Suprapubic skin (tissue), 4 donors: Measurements from ENCODE around the gene DDN. TPM values are rescaled to one million over a fixed set of nuclear protein-coding genes. Genes with fewer than 3 reads are reported as not detected.

ENCODE experiments used
- DNase-seq, 2 donors: peaks; one replicate each; pipeline ENCODE4 v3.0.0-alpha.2; 2019; ENCODE audit warnings: low spot score in 2 of 2
- H3K27ac ChIP-seq: fragments of 200-600 bp; sonication (generic); one replicate; pipeline ENCODE4 v1.5.1; 2019
- H3K27me3 ChIP-seq: fragments of 200-600 bp; sonication (generic); one replicate; pipeline ENCODE4 v1.5.1; 2019
- H3K36me3 ChIP-seq: fragments of 200-600 bp; sonication (generic); one replicate; pipeline ENCODE4 v1.5.1; 2019
- H3K4me1 ChIP-seq: fragments of 200-600 bp; sonication (generic); one replicate; pipeline ENCODE4 v1.5.1; 2019
- H3K4me3 ChIP-seq: fragments of 200-600 bp; sonication (generic); one replicate; pipeline ENCODE4 v1.5.1; 2019; ENCODE audit warnings: mild to moderate bottlenecking
- H3K9me3 ChIP-seq: fragments of 200-600 bp; sonication (generic); one replicate; pipeline ENCODE4 v1.5.1; 2019
- CTCF ChIP-seq, 2 donors: fragments of 200-600 bp in 1 of 2; fragments of 450-650 bp in 1 of 2; sonication (generic) in 1 of 2; IDR thresholded peaks; one replicate each; pipeline ENCODE4 v1.5.1; 2016 to 2019; ENCODE audit warnings: antibody characterized with exemption in 2 of 2, mild to moderate bottlenecking in 1 of 2, moderate library complexity in 1 of 2
- EP300 ChIP-seq: sonication (generic); formaldehyde crosslinking; IDR thresholded peaks from one replicate; pipeline ENCODE4 v1.6.1; 2017; ENCODE audit warnings: antibody characterized with exemption
- POLR2A ChIP-seq, 2 donors: fragments of 450-650 bp; IDR thresholded peaks; one replicate each; pipeline ENCODE4 v1.6.1; 2017; ENCODE audit warnings: antibody characterized with exemption in 2 of 2, mild to moderate bottlenecking in 2 of 2, moderate library complexity in 2 of 2
- POLR2AphosphoS5 ChIP-seq, 3 donors: sonication (generic); formaldehyde crosslinking; IDR thresholded peaks; one replicate each; pipeline ENCODE4 v1.6.1; 2017; ENCODE audit warnings: antibody characterized with exemption in 3 of 3
- WGBS: methylation state at CpG from one replicate; pipeline ENCODE4 v1.1.5; 2018; 5-methylcytosine and 5-hydroxymethylcytosine counted together
- total RNA-seq, 4 donors: library from RNA; depleted of rRNA; stranded (reverse); fragments of >200 nt; gene quantifications; one replicate each; pipeline ENCODE4 v1.1.0, GENCODE V29; 2016

DDN gene
- total RNA-seq, 4 donors from 2014 or later, result 0.23 to 0.45 (median 0.24) TPM; not detected in 1

GRCh38 chr12:48990552-48990951, 8.6 kb downstream of the DDN start:
- Histone ChIP-seq H3K27ac (no peak overlapping the region), H3K4me3 (no peak overlapping the region), H3K9me3 (no peaks in the 10 kb centered on the region), H3K27me3 (peaks cover 61% of the 10 kb centered on the region), H3K4me1 (peaks cover 12% of the 10 kb centered on the region), H3K36me3 (no peaks in the 10 kb centered on the region)
- DNase-seq, result no peak
- TF ChIP-seq POLR2AphosphoS5 (IDR thresholded peaks at IDR 0.05) (no peak), EP300 (no peak), POLR2A (IDR thresholded peaks at IDR 0.05) (no peak), CTCF (IDR thresholded peaks at IDR 0.05) (no peak)

DNA sequence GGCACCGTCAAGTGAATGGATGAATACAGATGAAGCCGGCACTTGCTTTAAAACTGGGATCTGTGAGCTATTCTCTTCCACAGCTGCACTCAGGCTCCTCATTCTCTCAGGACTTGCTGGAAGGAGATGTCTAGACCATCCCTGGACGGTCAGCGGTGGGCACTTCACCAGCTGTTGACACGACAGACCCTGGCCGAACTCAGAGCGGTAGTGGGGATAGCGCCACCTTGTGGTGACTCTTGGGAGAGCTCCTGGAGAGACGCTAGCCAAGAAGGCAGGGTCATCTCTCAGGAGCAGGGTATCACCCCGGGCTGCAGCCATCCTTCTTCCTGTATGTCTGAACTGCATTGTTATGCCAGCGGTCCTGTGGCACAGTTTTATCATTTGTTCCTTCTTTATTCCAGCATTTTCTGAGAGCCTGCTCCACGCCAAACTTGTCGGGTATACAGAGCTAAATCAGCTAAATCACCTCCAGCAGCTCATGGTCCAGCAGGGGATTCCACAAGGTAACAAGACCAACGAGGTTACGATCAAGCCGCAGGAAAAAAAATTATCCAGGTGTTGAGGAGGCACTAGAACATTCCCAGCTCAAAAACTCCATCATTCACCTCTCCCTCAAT, 11.0 kb downstream of the DDN start:
- Histone ChIP-seq H3K4me1 (peaks cover 5% of the 10 kb centered on the region), H3K27ac (no peak overlapping the region), H3K36me3 (no peaks in the 10 kb centered on the region), H3K27me3 (peaks cover 52% of the 10 kb centered on the region), H3K4me3 (no peak overlapping the region), H3K9me3 (no peaks in the 10 kb centered on the region)
- no peak for DNase-seq
- WGBS, result 23% methylated on average over 16 of the region's 16 CpGs
- TF ChIP-seq POLR2AphosphoS5 (IDR thresholded peaks at IDR 0.05) (no peak), CTCF (IDR thresholded peaks at IDR 0.05) (peak; percentile 60 to 90), EP300 (no peak)

- 62% methylated on average over 16 of the region's 23 CpGs for WGBS
- Histone ChIP-seq H3K4me1 (peaks cover 5% of the 10 kb centered on the region), H3K4me3 (no peak overlapping the region), H3K9me3 (no peaks in the 10 kb centered on the region), H3K27me3 (peaks cover 64% of the 10 kb centered on the region), H3K36me3 (no peaks in the 10 kb centered on the region), H3K27ac (no peak overlapping the region)
- no peak for DNase-seq
- TF ChIP-seq POLR2A (IDR thresholded peaks at IDR 0.05), result no peak
- TF ChIP-seq CTCF (IDR thresholded peaks at IDR 0.05), result no peak
- no peak for TF ChIP-seq POLR2AphosphoS5 (IDR thresholded peaks at IDR 0.05)
- no peak for TF ChIP-seq EP300
Measured at GRCh38 chr12:48986720-48987291, 12.4 kb downstream of the DDN start.

DNA sequence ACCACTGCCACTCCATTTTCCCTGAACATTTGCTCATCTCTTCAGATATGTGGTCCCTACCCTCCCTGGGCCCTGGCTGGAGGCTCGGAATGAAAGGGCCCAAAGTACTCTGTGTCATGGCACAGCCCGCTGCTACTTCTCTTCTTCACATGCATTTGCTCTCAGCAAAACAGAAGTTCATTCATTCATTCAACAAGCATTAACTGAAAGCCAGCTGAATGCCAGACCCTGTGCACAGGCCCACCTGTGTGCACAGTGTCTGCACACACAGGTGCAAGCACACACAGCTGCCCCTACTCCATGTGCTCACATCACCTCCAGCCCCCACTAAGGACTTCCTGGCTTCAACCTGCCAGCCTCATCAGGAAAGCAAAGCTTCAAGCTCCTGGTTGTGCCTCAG, 13.3 kb downstream of the DDN start:
- Histone ChIP-seq H3K4me3 (no peak overlapping the region), H3K4me1 (peaks cover 14% of the 10 kb centered on the region), H3K27me3 (peaks cover 68% of the 10 kb centered on the region), H3K36me3 (no peaks in the 10 kb centered on the region), H3K9me3 (no peaks in the 10 kb centered on the region), H3K27ac (no peak overlapping the region)
- no peak for DNase-seq
- TF ChIP-seq POLR2AphosphoS5 (IDR thresholded peaks at IDR 0.05), result no peak
- TF ChIP-seq POLR2A (IDR thresholded peaks at IDR 0.05), result no peak
- WGBS, result 77% methylated on average over 2 of the region's 2 CpGs

GRCh38 chr12:48985475-48985897, 13.7 kb downstream of the DDN start:
- 21% methylated on average over 7 of the region's 10 CpGs for WGBS
- Histone ChIP-seq H3K27me3 (peaks cover 68% of the 10 kb centered on the region), H3K4me1 (peaks cover 18% of the 10 kb centered on the region), H3K27ac (no peak overlapping the region), H3K4me3 (no peak overlapping the region), H3K9me3 (no peaks in the 10 kb centered on the region), H3K36me3 (no peaks in the 10 kb centered on the region)
- no peak for TF ChIP-seq EP300
- no peak for TF ChIP-seq CTCF (IDR thresholded peaks at IDR 0.05)
- no peak for TF ChIP-seq POLR2A (IDR thresholded peaks at IDR 0.05)
- no peak for TF ChIP-seq POLR2AphosphoS5 (IDR thresholded peaks at IDR 0.05)
- no peak for DNase-seq
